ENCODE results near the gene CABS1.

CABS1 gene

GRCh38 chr4:70334681-70335080 is at the start of gene CABS1:
Gene CABS1 (plus strand): TSS chr4:70334981. CDS start chr4:70335040, 59 bp downstream.
- no peak for DNase-seq (ENCODE audit: low read depth)

GRCh38 chr4:70288651-70289050 is 46.1 kb upstream of the CABS1 start:
- no peak for DNase-seq (ENCODE audit: low read depth)

GRCh38 chr4:70291341-70291740 is 43.4 kb upstream of the CABS1 start:
- no peak for DNase-seq (ENCODE audit: low read depth)

GRCh38 chr4:70297576-70297975 is 37.2 kb upstream of the CABS1 start:
- DNase-seq (ENCODE audit: low read depth) = no peak

- no peak for DNase-seq (ENCODE audit: low read depth)
Measured at GRCh38 chr4:70298051-70298450, 36.7 kb upstream of the CABS1 start.

- DNase-seq (ENCODE audit: low read depth) = no peak
Measured at GRCh38 chr4:70299643-70300042, 35.1 kb upstream of the CABS1 start.

- DNase-seq (ENCODE audit: low read depth) = no peak
Measured at GRCh38 chr4:70300215-70300614, 34.6 kb upstream of the CABS1 start.

GRCh38 chr4:70303090-70303489 is 31.7 kb upstream of the CABS1 start:
- no peak for DNase-seq (ENCODE audit: low read depth)

GRCh38 chr4:70305601-70306000 is 29.2 kb upstream of the CABS1 start:
- no peak for DNase-seq (ENCODE audit: low read depth)

- no peak for DNase-seq (ENCODE audit: low read depth)
Measured at GRCh38 chr4:70306076-70306475, 28.7 kb upstream of the CABS1 start.

GRCh38 chr4:70313736-70314135 is 21.0 kb upstream of the CABS1 start:
- no peak for DNase-seq (ENCODE audit: low read depth)

- DNase-seq (ENCODE audit: low read depth) = no peak
Measured at GRCh38 chr4:70315928-70316327, 18.9 kb upstream of the CABS1 start.

- no peak for DNase-seq (ENCODE audit: low read depth)
Measured at GRCh38 chr4:70326052-70326451, 8.7 kb upstream of the CABS1 start.

GRCh38 chr4:70336043-70336442 is 1.3 kb downstream of the CABS1 start:
- DNase-seq (ENCODE audit: low read depth) = no peak

- DNase-seq (ENCODE audit: low read depth) = no peak
Measured at GRCh38 chr4:70337886-70338420, 3.2 kb downstream of the CABS1 start.

- no peak for DNase-seq (ENCODE audit: low read depth)
Measured at GRCh38 chr4:70356185-70356584, 21.4 kb downstream of the CABS1 start.

GRCh38 chr4:70359115-70359661 is 24.4 kb downstream of the CABS1 start:
- DNase-seq (ENCODE audit: low read depth) = no peak

GRCh38 chr4:70360460-70360859 is 25.7 kb downstream of the CABS1 start, which contains the start of gene SMR3A:
Gene SMR3A (plus strand): TSS chr4:70360760. CDS start chr4:70362116, 1,356 bp downstream.
- DNase-seq (ENCODE audit: low read depth) = no peak

GRCh38 chr4:70364002-70364401 is 29.2 kb downstream of the CABS1 start:
- no peak for DNase-seq (ENCODE audit: low read depth)

- DNase-seq (ENCODE audit: low read depth) = no peak
Measured at GRCh38 chr4:70365479-70365878, 30.7 kb downstream of the CABS1 start.

GRCh38 chr4:70367813-70368212 is 33.0 kb downstream of the CABS1 start:
- DNase-seq (ENCODE audit: low read depth) = no peak

GRCh38 chr4:70371987-70372386 is 37.2 kb downstream of the CABS1 start:
- no peak for DNase-seq (ENCODE audit: low read depth)

- DNase-seq (ENCODE audit: low read depth) = no peak
Measured at GRCh38 chr4:70372760-70373159, 38.0 kb downstream of the CABS1 start.

GRCh38 chr4:70380578-70380977 is 45.8 kb downstream of the CABS1 start:
- no peak for DNase-seq (ENCODE audit: low read depth)
